ENCODE measurements around the gene RANBP1. TPM values are rescaled to one million over a fixed set of nuclear protein-coding genes. Genes with fewer than 3 reads are reported as not detected.
A peak's percentile ranks its signal among the peaks of the same experiment; 100 is the strongest.

The RANBP1 gene
- total RNA-seq, 1 donor: 191 TPM

DNA sequence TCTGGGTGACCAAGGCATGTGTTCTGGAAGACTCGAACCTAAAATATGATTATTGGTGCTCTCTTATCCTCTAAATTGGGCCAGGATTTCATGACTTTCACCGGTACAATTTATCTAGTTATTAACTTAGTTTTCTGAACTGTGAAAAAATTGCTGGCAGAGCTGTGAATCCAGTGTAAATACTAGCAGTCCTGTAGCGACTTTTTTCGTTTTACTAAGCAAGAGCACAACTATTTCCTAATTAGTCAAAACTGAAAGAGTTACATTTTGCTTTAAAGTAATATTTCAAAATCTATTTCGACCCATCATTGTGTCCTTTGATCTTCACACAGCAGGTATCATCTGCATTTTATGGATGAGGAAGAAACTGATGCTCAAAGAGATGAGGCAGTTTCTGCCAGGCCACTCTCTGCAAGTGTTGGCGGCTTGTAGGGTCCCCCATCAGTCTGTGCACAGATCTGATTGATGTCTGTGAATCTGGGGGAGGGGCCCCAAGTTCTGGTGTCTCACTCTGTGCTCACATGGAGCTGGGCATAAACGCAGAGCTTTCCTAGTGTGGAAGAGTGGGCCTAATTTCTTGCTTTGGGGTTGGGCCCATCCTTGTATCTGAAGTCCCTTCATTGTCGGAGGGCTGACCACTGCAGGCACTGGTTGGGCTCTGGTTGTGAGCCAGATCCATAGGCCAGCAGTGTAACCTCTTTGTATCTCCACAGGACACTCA, 2.6 kb downstream of the RANBP1 start:
- TF ChIP-seq CTCF (IDR thresholded peaks at IDR 0.05; ENCODE audit: insufficient read depth, low read length): no peak
- DNase-seq (ENCODE audit: low read depth): no peak
- peak overlapping the region; percentile 71 for H3K4me3 ChIP-seq (ENCODE audit: low read depth, low read length)

DNA sequence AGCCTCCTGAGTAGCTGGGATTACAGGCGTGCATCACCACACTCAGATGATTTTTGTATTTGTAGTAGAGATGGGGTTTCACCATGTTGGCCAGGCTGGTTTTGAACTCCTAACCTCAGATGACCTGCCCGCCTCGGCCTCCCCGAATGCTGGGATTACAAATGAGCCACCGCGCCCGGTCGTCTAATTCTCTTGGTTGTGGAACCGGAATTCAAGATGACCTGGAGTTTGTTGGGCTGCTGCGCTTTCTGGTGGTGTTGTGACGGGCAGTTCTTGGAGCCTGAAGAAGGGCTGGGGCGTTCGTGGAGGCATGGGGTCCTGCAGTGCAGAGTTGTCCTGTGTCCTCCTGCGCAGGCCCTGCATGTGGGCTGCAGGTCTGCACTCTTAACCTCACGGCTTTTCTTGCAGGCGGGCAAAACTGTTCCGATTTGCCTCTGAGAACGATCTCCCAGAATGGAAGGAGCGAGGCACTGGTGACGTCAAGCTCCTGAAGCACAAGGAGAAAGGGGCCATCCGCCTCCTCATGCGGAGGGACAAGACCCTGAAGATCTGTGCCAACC, 6.0 kb downstream of the RANBP1 start:
- no peak for DNase-seq (ENCODE audit: low read depth)
- TF ChIP-seq CTCF (IDR thresholded peaks at IDR 0.05; ENCODE audit: insufficient read depth, low read length): no peak
- no peak overlapping the region for H3K4me3 ChIP-seq (ENCODE audit: low read depth, low read length)

GRCh38 chr22:20123366-20124082, 7.6 kb downstream of the RANBP1 start:
- DNase-seq (ENCODE audit: low read depth): no peak
- no peak overlapping the region for H3K4me3 ChIP-seq (ENCODE audit: low read depth, low read length)
- no peak for TF ChIP-seq CTCF (IDR thresholded peaks at IDR 0.05; ENCODE audit: insufficient read depth, low read length)

- no peak for TF ChIP-seq CTCF (IDR thresholded peaks at IDR 0.05; ENCODE audit: insufficient read depth, low read length)
- no peak overlapping the region for H3K4me3 ChIP-seq (ENCODE audit: low read depth, low read length)
- no peak for DNase-seq (ENCODE audit: low read depth)
These were observed 8.3 kb downstream of the RANBP1 start for GRCh38 chr22:20124083-20124787.

DNA sequence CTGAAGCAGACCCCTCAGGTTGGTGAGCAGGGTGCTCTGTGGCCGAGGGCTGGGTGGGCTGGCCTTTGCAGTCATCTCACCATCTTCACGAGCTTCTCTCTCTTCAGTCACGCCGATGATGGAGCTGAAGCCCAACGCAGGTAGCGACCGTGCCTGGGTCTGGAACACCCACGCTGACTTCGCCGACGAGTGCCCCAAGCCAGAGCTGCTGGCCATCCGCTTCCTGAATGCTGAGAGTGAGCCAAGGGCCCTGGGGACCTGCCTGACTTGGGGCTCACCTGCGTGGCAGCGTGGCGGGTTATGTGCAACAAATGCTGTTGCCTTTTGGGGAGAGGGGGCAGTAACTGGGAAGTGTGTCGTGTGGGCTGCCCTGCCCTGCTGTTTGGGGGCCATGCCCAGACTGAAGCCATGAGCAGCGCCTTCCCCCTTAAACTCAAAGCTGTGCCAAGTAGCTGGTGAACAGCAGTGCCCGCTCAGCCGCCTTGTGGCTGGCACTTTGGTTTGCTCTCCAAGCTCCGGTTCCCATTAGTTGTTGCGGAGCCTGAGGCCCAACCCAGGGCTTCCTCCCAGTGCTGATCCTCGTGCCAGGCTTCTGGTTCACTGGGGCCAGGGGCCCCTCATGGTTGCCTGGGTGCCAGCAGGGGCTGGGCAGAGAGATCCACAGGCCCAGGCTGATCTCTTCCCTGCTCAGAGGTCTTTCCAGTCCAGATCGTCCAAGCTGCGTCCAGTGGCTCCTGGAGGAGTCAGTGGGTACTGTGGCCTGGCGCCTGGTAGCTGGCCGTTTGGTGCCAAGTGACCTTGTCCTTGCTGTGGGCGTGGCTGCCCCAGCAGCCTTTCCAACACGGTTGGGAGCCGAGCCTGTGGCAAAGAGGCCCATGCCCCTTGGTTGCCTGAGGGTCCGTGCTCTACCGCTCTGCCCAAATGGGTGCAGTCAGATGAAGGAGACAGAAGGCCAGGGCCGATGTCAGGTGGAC, 9.6 kb downstream of the RANBP1 start:
- no peak overlapping the region for H3K4me3 ChIP-seq (ENCODE audit: low read depth, low read length)
- no peak for TF ChIP-seq CTCF (IDR thresholded peaks at IDR 0.05; ENCODE audit: insufficient read depth, low read length)
- no peak for DNase-seq (ENCODE audit: low read depth)
